Trophoblast cell (in vitro differentiated cells and primary cell): ENCODE results near the gene PRDM10.

Experiments
- DNase-seq, 2 donors: peaks; one replicate each; pipeline ENCODE4 v3.0.0-alpha.2; 2016
- H2AFZ ChIP-seq: 2 replicates; pipeline ENCODE4 v1.6.1; 2013; ENCODE audit warnings: low read length, moderate library complexity, mild to moderate bottlenecking; ENCODE audit not compliant: insufficient read depth, poor library complexity
- H2AK5ac ChIP-seq: 2 replicates; pipeline ENCODE4 v1.6.1; 2013; ENCODE audit warnings: mild to moderate bottlenecking, low read length
- H2BK120ac ChIP-seq: 2 replicates; pipeline ENCODE4 v1.6.1; 2013; ENCODE audit warnings: low read length, mild to moderate bottlenecking, moderate library complexity; ENCODE audit not compliant: insufficient read depth, poor library complexity
- H2BK12ac ChIP-seq: 2 replicates; pipeline ENCODE4 v1.6.1; 2013; ENCODE audit warnings: mild to moderate bottlenecking, low read length, moderate library complexity
- H2BK5ac ChIP-seq: 2 replicates; pipeline ENCODE4 v1.6.1; 2013; ENCODE audit warnings: low read length, low read depth, moderate library complexity, mild to moderate bottlenecking; ENCODE audit not compliant: poor library complexity
- H3K14ac ChIP-seq: 2 replicates; pipeline ENCODE4 v1.6.1; 2013; ENCODE audit warnings: mild to moderate bottlenecking, low read length
- H3K18ac ChIP-seq: 2 replicates; pipeline ENCODE4 v1.6.1; 2013; ENCODE audit warnings: mild to moderate bottlenecking, low read length
- H3K23ac ChIP-seq: 2 replicates; pipeline ENCODE4 v1.6.1; 2013; ENCODE audit warnings: low read length
- H3K27ac ChIP-seq: 2 replicates; pipeline ENCODE4 v1.5.1; 2013; ENCODE audit warnings: low read depth, mild to moderate bottlenecking, inconsistent platforms, low read length, moderate library complexity
- H3K27me3 ChIP-seq: 2 replicates; pipeline ENCODE4 v1.6.1; 2013; ENCODE audit warnings: inconsistent platforms, mild to moderate bottlenecking, low read length, moderate library complexity; ENCODE audit not compliant: insufficient read depth
- H3K36me3 ChIP-seq, 2 experiments: 1 replicate in 1 of 2; 2 replicates in 1 of 2; pipeline ENCODE4 v1.6.1; 2013; ENCODE audit warnings: low read length in 2 of 2, mild to moderate bottlenecking in 2 of 2, moderate library complexity in 1 of 2; ENCODE audit not compliant: insufficient read depth in 2 of 2, control insufficient read depth in 1 of 2
- H3K4ac ChIP-seq: 2 replicates; pipeline ENCODE4 v1.6.1; 2013; ENCODE audit warnings: low read depth, mild to moderate bottlenecking, low read length, moderate library complexity
- H3K4me1 ChIP-seq, 2 experiments: 1 replicate in 1 of 2; 2 replicates in 1 of 2; pipeline ENCODE4 v1.6.1; 2013; ENCODE audit warnings: low read length in 2 of 2, mild to moderate bottlenecking in 2 of 2, moderate library complexity in 1 of 2; ENCODE audit not compliant: insufficient read depth in 2 of 2, control insufficient read depth in 1 of 2
- H3K4me2 ChIP-seq: 2 replicates; pipeline ENCODE4 v1.6.1; 2013; ENCODE audit warnings: inconsistent platforms, mild to moderate bottlenecking, low read length, moderate library complexity
- H3K4me3 ChIP-seq: 2 replicates; pipeline ENCODE4 v1.5.1; 2013; ENCODE audit warnings: mild to moderate bottlenecking, low read depth, low read length, inconsistent platforms
- H3K79me1 ChIP-seq: one replicate; pipeline ENCODE4 v1.6.1; 2013; ENCODE audit warnings: low read length
- H3K79me2 ChIP-seq: 2 replicates; pipeline ENCODE4 v1.6.1; 2013; ENCODE audit warnings: low read length, mild to moderate bottlenecking; ENCODE audit not compliant: control insufficient read depth, insufficient read depth, poor library complexity
- H3K9ac ChIP-seq: 2 replicates; pipeline ENCODE4 v1.6.1; 2013; ENCODE audit warnings: mild to moderate bottlenecking, low read length
- H3K9me3 ChIP-seq: 2 replicates; pipeline ENCODE4 v1.6.1; 2013; ENCODE audit warnings: low read depth, mild to moderate bottlenecking, control low read depth, inconsistent platforms, low read length; ENCODE audit not compliant: insufficient read depth
- H4K12ac ChIP-seq: 2 replicates; pipeline ENCODE4 v1.6.1; 2013; ENCODE audit warnings: low read depth, mild to moderate bottlenecking, low read length, moderate library complexity
- H4K8ac ChIP-seq: 2 replicates; pipeline ENCODE4 v1.6.1; 2013; ENCODE audit warnings: low read depth, mild to moderate bottlenecking, low read length, moderate library complexity
- H4K91ac ChIP-seq: one replicate; pipeline ENCODE4 v1.6.1; 2013; ENCODE audit warnings: low read depth, mild to moderate bottlenecking, low read length, moderate library complexity
- WGBS: extraction: QIAGEN DNeasy Blood & Tissue Kit; methylation state at CpG from one replicate; pipeline ENCODE4 v1.1.7; 2013; ENCODE audit warnings: missing lambda C conversion rate; ENCODE audit not compliant: insufficient read length, insufficient coverage; ENCODE audit errors: extremely low coverage; 5-methylcytosine and 5-hydroxymethylcytosine counted together

The PRDM10 gene

GRCh38 chr11:130037881-130038585 is 35.4 kb upstream of the PRDM10 start:
- Histone ChIP-seq H3K9ac (no peak overlapping the region), H3K27me3 (no peaks in the 10 kb centered on the region), H2AFZ (no peak overlapping the region), H2BK5ac (no peak overlapping the region), H3K9me3 (peaks cover under 1% of the 10 kb centered on the region), H3K18ac (no peak overlapping the region), H3K4me1 (peaks cover 0 to 9% of the 10 kb centered on the region in 2 experiments), H3K27ac (no peak overlapping the region), H3K4me2 (no peak overlapping the region), H3K14ac (no peak overlapping the region), H3K79me2 (no peaks in the 10 kb centered on the region), H2BK120ac (no peak overlapping the region), H3K36me3 (no peaks in the 10 kb centered on the region), H4K8ac (no peak overlapping the region), H3K79me1 (no peaks in the 10 kb centered on the region), H3K4me3 (no peak overlapping the region), H2BK12ac (no peak overlapping the region), H3K4ac (no peak overlapping the region), H3K23ac (no peak overlapping the region), H2AK5ac (no peak overlapping the region), H4K91ac (no peak overlapping the region), H4K12ac (no peak overlapping the region)
- no CpG with 5 or more reads among the region's 7 CpGs for WGBS
- DNase-seq = no peak

- Histone ChIP-seq H3K14ac (no peak overlapping the region), H3K36me3 (no peaks in the 10 kb centered on the region), H3K4me2 (no peak overlapping the region), H2BK12ac (no peak overlapping the region), H3K23ac (no peak overlapping the region), H2AK5ac (no peak overlapping the region), H4K12ac (no peak overlapping the region), H3K79me2 (no peaks in the 10 kb centered on the region), H2AFZ (no peak overlapping the region), H4K91ac (no peak overlapping the region), H3K18ac (no peak overlapping the region), H3K4me1 (peaks cover 0 to 2% of the 10 kb centered on the region in 2 experiments), H3K27me3 (no peaks in the 10 kb centered on the region), H3K27ac (no peak overlapping the region), H2BK5ac (no peak overlapping the region), H3K9me3 (peaks cover 3% of the 10 kb centered on the region), H3K9ac (no peak overlapping the region), H3K4ac (no peak overlapping the region), H2BK120ac (no peak overlapping the region), H3K4me3 (no peak overlapping the region), H4K8ac (no peak overlapping the region), H3K79me1 (no peaks in the 10 kb centered on the region)
- WGBS = no CpG with 5 or more reads among the region's 3 CpGs
- DNase-seq = peak in 1 of 2 donors; percentile 11
Measured at GRCh38 chr11:130037058-130037457, 34.4 kb upstream of the PRDM10 start.

GRCh38 chr11:130034236-130034635 is 31.6 kb upstream of the PRDM10 start:
- H3K18ac ChIP-seq = no peak overlapping the region
- H3K4me2 ChIP-seq = no peak overlapping the region
- no peak overlapping the region for H3K4ac ChIP-seq
- H2AK5ac ChIP-seq = no peak overlapping the region
- no peak overlapping the region for H3K23ac ChIP-seq
- peaks cover 3% of the 10 kb centered on the region for H3K9me3 ChIP-seq
- H3K14ac ChIP-seq = no peak overlapping the region
- H3K27me3 ChIP-seq = no peaks in the 10 kb centered on the region
- H2AFZ ChIP-seq = no peak overlapping the region
- H3K4me3 ChIP-seq = no peak overlapping the region
- no peak overlapping the region for H4K8ac ChIP-seq
- no peak overlapping the region for H4K91ac ChIP-seq
- H3K9ac ChIP-seq = no peak overlapping the region
- H3K79me1 ChIP-seq = no peaks in the 10 kb centered on the region
- H2BK5ac ChIP-seq = no peak overlapping the region
- H3K4me1 ChIP-seq = peaks cover 0 to 2% of the 10 kb centered on the region in 2 experiments
- H3K27ac ChIP-seq = no peak overlapping the region
- DNase-seq = no peak
- H3K79me2 ChIP-seq = no peaks in the 10 kb centered on the region
- no peak overlapping the region for H2BK12ac ChIP-seq
- H3K36me3 ChIP-seq = no peaks in the 10 kb centered on the region
- no peak overlapping the region for H4K12ac ChIP-seq
- H2BK120ac ChIP-seq = no peak overlapping the region

GRCh38 chr11:130032931-130033330 is 30.3 kb upstream of the PRDM10 start:
- Histone ChIP-seq H3K27me3 (no peaks in the 10 kb centered on the region), H3K4me2 (no peak overlapping the region), H4K8ac (no peak overlapping the region), H3K9me3 (peaks cover 3% of the 10 kb centered on the region), H2AFZ (no peak overlapping the region), H2BK120ac (no peak overlapping the region), H3K27ac (no peak overlapping the region), H2BK12ac (no peak overlapping the region), H4K91ac (no peak overlapping the region), H3K23ac (no peak overlapping the region), H3K36me3 (no peaks in the 10 kb centered on the region), H3K4me1 (peaks cover 0 to 2% of the 10 kb centered on the region in 2 experiments), H3K4ac (no peak overlapping the region), H3K4me3 (no peak overlapping the region), H3K79me1 (no peaks in the 10 kb centered on the region), H4K12ac (no peak overlapping the region), H3K14ac (no peak overlapping the region), H3K18ac (no peak overlapping the region), H3K79me2 (no peaks in the 10 kb centered on the region), H2BK5ac (no peak overlapping the region), H2AK5ac (no peak overlapping the region), H3K9ac (no peak overlapping the region)
- peak; percentile 15 to 37 for DNase-seq
- no CpG with 5 or more reads among the region's 44 CpGs for WGBS
